Activated T-cell treated with anti-CD3 and anti-CD28 coated beads, Interleukin-2, amount 50 U/mL, for 24 hours (primary cell): ENCODE results near the gene CIB4.
"Not testable (repeated sequence)": the region's sequence is repeated elsewhere in the genome, so short reads cannot be mapped to it uniquely, and the experiment has no call there.

Experiments
- DNase-seq: peaks from one replicate; pipeline ENCODE4 v3.0.0-alpha.2; 2020
- H3K27ac Mint-ChIP-seq: 2 replicates; pipeline ENCODE4 v1.8.0; 2020; ENCODE audit warnings: mild to moderate bottlenecking, mixed read lengths
- H3K27me3 Mint-ChIP-seq: 2 replicates; pipeline ENCODE4 v1.8.0; 2020; ENCODE audit warnings: mixed read lengths
- H3K36me3 Mint-ChIP-seq: 2 replicates; pipeline ENCODE4 v1.8.0; 2020; ENCODE audit warnings: low read depth, mixed read lengths
- H3K4me1 Mint-ChIP-seq: 2 replicates; pipeline ENCODE4 v1.8.0; 2020; ENCODE audit warnings: low read depth, mixed read lengths
- H3K4me3 Mint-ChIP-seq: 2 replicates; pipeline ENCODE4 v1.8.0; 2020; ENCODE audit warnings: mild to moderate bottlenecking, moderate library complexity, mixed read lengths
- H3K9me3 Mint-ChIP-seq: 2 replicates; pipeline ENCODE4 v1.8.0; 2020; ENCODE audit warnings: mixed read lengths

Gene CIB4

DNA sequence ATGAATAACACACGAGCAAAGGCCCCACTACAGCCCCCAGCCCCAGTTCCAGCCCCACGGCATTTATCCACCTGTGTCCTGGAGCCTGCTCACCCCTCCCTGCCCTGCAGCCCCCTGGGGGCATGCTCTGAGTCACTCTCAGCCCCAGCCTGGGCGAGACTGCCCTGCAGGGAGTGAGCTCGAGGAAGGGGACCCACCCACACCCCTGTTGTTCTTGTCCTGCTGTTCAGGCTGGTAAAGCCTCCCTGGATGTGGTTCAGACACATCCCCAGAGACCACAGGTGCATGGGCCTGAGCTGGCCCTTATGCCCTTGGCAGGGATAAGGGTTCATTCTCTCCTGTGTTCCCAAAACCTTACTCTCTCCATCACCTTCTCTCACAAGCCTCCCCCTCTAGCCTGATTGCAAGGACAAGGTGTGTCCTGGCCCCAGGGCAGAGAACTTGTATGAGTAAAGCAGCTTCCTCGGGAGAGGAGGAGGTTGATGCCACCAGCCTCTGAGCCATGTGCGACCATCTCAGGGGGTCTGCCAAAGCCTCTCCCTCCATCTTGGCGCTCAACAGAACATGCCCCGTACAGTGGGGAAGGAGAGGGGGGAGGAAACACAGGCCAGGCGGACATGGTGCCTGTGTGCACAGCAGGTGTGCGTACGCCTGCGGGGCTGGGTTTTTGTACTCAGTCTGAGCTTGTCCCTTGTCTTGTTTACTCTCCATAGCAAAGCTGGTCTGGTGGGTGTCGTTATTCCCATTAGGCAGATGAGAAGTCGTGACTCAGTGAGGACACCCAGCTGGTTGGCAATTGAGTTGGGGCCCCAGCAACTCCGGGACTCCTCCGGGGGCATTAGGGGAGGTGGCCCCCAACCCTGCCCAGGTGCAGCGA lies 64.4 kb downstream of the CIB4 start:
- no peak overlapping the region for H3K27ac Mint-ChIP-seq
- no peak overlapping the region for H3K4me3 Mint-ChIP-seq
- DNase-seq = no peak
- peaks cover 2% of the 10 kb centered on the region for H3K4me1 Mint-ChIP-seq
- H3K9me3 Mint-ChIP-seq = no peaks in the 10 kb centered on the region
- peaks cover 23% of the 10 kb centered on the region for H3K27me3 Mint-ChIP-seq
- H3K36me3 Mint-ChIP-seq = no peaks in the 10 kb centered on the region

DNA sequence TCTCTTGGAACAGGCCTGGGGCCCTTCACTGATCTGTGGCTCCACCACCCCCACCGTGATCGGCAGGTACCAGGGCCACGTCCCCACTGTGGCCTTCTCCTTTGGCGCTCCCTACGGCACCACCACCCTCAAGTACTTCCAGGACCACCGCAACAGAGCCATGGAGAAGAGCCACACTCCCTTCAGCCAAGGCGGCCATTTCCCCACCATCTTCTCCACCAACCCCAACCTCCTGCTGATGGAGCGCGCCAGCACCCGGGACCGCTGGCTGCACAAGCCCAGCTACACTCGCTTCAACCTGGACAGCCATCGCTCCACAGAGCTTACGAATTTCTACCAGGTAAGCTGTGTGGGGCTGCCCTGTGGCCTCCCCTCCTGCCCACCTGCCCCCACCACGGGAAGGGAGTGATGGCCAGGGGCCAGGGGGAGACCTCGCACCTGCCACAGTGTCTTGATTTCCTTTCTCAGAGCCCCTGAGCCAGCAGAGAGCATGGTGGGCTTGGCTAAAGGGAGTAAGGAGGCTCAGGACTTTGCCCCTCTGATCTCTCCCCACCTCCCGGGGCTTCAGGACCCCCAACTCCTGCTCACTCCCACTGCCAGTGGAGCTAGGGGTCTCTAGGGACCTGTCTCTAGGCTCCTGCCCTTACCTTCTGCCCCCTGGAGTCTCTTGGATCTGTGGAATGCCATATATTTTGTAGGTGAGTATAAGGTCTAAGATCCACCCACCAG lies 65.2 kb downstream of the CIB4 start:
- DNase-seq = no peak
- H3K4me1 Mint-ChIP-seq = peaks cover 2% of the 10 kb centered on the region
- H3K27me3 Mint-ChIP-seq = peaks cover 23% of the 10 kb centered on the region
- no peaks in the 10 kb centered on the region for H3K9me3 Mint-ChIP-seq
- no peak overlapping the region for H3K27ac Mint-ChIP-seq
- no peak overlapping the region for H3K4me3 Mint-ChIP-seq
- no peaks in the 10 kb centered on the region for H3K36me3 Mint-ChIP-seq

DNA sequence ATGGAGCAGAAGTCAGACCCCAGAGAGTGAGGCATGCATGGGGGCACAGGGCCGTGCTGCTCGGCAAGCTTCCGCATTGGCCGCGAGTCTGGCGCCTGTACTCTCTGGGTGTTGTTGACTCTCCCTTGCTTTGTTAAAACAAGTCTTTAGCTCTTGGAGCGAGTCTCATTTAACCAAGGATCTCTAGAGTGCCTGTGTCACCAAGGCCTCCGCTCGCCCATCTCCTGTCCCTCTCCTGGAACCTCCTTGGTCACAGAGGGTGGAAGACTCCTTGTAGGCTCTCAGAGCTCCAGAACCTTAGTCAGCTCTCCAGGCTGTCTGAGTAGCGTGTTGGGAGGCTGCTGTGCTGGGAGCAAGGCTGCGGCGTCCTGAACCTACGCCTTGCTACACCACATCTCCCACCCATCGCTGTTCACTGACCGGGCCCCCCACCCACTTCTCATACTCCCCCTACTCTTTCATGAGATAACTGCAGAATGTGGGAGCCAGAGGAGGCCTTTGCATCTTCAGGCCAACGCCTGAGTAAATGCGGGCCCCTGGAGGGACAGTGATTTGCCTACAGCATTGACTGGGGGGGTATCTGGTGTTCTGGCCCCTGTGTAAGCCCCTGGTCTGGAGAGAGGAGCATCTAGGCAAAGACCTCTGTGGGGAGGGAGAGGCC lies 66.1 kb downstream of the CIB4 start:
- no peak overlapping the region for H3K4me3 Mint-ChIP-seq
- peaks cover 2% of the 10 kb centered on the region for H3K4me1 Mint-ChIP-seq
- no peaks in the 10 kb centered on the region for H3K9me3 Mint-ChIP-seq
- H3K27ac Mint-ChIP-seq = no peak overlapping the region
- no peak for DNase-seq
- peaks cover 29% of the 10 kb centered on the region for H3K27me3 Mint-ChIP-seq
- H3K36me3 Mint-ChIP-seq = no peaks in the 10 kb centered on the region

GRCh38 chr2:26574066-26574899 lies 66.9 kb downstream of the CIB4 start:
- Mint-ChIP-seq H3K9me3 (no peaks in the 10 kb centered on the region), H3K4me3 (no peak overlapping the region), H3K4me1 (peaks cover 2% of the 10 kb centered on the region), H3K27ac (no peak overlapping the region), H3K27me3 (peaks cover 28% of the 10 kb centered on the region), H3K36me3 (no peaks in the 10 kb centered on the region)
- no peak for DNase-seq

DNA sequence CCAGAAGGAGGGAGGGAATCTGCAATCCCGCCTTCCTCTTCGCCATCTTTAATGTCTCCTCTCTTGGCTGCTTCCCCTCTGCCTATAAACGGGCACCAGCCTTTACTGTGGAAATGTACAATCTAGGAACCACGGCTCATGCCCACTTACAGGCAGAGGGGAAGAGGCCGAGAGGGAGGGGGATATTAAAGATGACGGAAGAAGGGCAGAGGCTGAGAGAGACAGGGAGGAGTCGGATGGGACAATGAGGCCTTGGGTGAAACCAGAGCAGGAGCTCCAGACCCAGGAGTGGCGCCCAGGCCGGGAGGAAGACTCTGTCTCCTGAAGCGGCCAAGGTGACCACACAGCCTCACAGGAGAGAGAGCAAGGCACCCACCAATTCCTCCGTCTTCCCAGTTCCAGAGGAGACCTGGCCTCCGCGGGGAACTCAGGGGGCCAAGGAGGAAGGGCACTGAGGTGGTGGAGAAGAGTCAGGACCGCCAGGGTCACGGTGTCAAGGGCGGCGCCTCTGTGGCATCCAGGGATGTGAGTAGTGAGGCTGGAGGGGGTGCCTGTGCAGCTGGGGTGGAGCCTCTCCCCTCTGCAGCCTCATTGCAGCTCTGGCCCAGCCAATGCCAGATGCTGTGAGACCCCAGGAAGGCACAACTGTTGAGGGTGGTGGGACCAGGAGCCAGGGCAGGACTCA lies 67.8 kb downstream of the CIB4 start:
- Mint-ChIP-seq H3K27me3 (peaks cover 19% of the 10 kb centered on the region), H3K4me1 (peaks cover 2% of the 10 kb centered on the region), H3K9me3 (no peaks in the 10 kb centered on the region), H3K4me3 (no peak overlapping the region), H3K27ac (no peak overlapping the region), H3K36me3 (no peaks in the 10 kb centered on the region)
- DNase-seq = no peak

DNA sequence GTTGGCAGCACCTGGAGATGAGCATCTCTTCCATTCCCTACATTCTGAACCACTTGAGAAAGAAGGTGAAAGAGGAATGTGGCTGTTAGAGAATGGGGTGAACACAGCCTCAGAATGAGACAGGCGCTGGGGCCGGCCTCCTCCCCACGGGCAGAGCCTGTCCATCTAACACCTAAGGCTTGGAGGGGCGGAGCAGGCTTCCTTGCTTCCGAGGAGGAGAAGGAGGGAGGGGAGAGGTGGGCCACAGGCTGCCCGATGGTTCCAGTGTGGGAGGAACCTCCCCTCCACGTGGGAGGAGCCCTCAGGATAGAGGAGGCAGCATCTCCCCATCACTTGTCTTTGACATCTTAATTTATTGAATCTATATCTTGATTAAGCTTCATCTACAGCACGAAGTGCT lies 68.6 kb downstream of the CIB4 start:
- H3K36me3 Mint-ChIP-seq = no peaks in the 10 kb centered on the region
- H3K27ac Mint-ChIP-seq = no peak overlapping the region
- H3K4me3 Mint-ChIP-seq = no peak overlapping the region
- H3K27me3 Mint-ChIP-seq = peaks cover 12% of the 10 kb centered on the region
- peaks cover under 1% of the 10 kb centered on the region for H3K4me1 Mint-ChIP-seq
- DNase-seq = no peak
- no peaks in the 10 kb centered on the region for H3K9me3 Mint-ChIP-seq

- no peaks in the 10 kb centered on the region for H3K4me1 Mint-ChIP-seq
- no peak overlapping the region for H3K27ac Mint-ChIP-seq
- peaks cover 8% of the 10 kb centered on the region for H3K27me3 Mint-ChIP-seq
- no peaks in the 10 kb centered on the region for H3K9me3 Mint-ChIP-seq
- H3K4me3 Mint-ChIP-seq = no peak overlapping the region
- no peak for DNase-seq
- no peaks in the 10 kb centered on the region for H3K36me3 Mint-ChIP-seq
These were observed 69.8 kb downstream of the CIB4 start for GRCh38 chr2:26571316-26571715.

DNA sequence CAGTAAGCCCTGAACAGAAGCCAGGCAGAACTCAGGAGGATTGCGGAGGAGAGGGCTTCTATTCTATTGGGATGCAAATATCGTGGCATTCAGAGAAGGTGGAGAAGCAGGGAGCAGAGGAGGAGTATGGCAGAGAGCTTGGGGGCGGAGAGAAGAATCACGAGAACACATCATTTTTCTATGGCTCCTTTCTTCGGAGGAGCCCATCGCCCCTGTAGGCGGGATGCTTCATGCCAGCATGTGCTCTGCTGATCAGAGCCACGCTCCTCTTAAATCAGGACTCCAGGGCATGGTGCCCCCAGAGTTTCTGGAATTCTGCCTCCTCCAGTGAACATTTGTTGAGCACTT lies 71.1 kb downstream of the CIB4 start:
- Mint-ChIP-seq H3K4me3 (no peak overlapping the region), H3K36me3 (no peaks in the 10 kb centered on the region), H3K27me3 (peaks cover 19% of the 10 kb centered on the region), H3K9me3 (no peaks in the 10 kb centered on the region), H3K4me1 (no peaks in the 10 kb centered on the region), H3K27ac (no peak overlapping the region)
- DNase-seq = no peak

- no peak overlapping the region for H3K4me3 Mint-ChIP-seq
- H3K9me3 Mint-ChIP-seq = no peaks in the 10 kb centered on the region
- no peak overlapping the region for H3K27ac Mint-ChIP-seq
- DNase-seq = peak; percentile 12
- no peaks in the 10 kb centered on the region for H3K4me1 Mint-ChIP-seq
- H3K27me3 Mint-ChIP-seq = peaks cover 24% of the 10 kb centered on the region
- H3K36me3 Mint-ChIP-seq = no peaks in the 10 kb centered on the region
These were observed 71.7 kb downstream of the CIB4 start for GRCh38 chr2:26569216-26570082.

DNA sequence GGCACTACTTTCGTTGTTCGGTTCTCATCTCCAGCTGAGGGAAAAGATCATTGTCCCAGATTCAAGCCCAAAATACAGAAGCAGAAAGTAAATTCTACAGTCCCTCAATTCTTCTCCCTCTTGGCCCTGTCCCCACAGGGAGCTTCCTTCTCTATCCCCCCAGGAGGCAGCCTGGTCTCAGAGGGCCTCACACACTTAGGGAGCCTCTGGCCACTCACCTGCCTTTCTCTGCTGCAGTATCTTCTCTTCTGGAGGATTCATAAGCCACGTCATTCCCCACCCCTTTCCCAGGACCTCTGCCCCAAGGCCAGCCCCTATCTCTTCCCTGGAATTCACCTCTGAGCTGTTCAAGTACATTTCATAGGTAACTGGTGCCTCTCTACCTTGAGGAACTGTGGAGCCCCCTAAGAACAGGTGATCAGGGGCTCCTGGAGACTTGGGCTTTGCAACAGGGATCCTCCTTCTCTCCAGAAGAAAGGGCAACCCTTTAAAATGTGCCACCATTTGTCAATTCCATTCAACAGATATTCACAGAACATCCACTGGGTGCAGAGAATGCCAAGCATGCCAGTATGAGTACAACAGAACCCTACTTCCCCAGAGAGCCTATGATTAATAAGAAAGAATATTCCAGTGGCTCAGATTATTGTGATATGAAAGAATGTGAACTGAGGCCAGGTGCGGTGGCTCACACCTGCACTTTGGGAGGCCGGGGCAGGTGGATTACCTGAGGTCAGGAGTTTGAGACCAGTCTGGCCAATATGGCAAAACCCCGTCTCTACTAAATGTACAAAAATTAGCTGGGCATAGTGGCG lies 72.9 kb downstream of the CIB4 start:
- no peak overlapping the region for H3K27ac Mint-ChIP-seq
- peak; percentile 5 for DNase-seq
- no peaks in the 10 kb centered on the region for H3K9me3 Mint-ChIP-seq
- peaks cover under 1% of the 10 kb centered on the region for H3K4me1 Mint-ChIP-seq
- H3K27me3 Mint-ChIP-seq = peaks cover 35% of the 10 kb centered on the region
- H3K4me3 Mint-ChIP-seq = no peak overlapping the region
- no peaks in the 10 kb centered on the region for H3K36me3 Mint-ChIP-seq

- Mint-ChIP-seq H3K27ac (no peak overlapping the region), H3K4me1 (peaks cover 7% of the 10 kb centered on the region), H3K4me3 (no peak overlapping the region), H3K36me3 (no peaks in the 10 kb centered on the region), H3K27me3 (peaks cover 40% of the 10 kb centered on the region), H3K9me3 (no peaks in the 10 kb centered on the region)
- no peak for DNase-seq
These were observed 73.6 kb downstream of the CIB4 start for GRCh38 chr2:26567534-26567933.

DNA sequence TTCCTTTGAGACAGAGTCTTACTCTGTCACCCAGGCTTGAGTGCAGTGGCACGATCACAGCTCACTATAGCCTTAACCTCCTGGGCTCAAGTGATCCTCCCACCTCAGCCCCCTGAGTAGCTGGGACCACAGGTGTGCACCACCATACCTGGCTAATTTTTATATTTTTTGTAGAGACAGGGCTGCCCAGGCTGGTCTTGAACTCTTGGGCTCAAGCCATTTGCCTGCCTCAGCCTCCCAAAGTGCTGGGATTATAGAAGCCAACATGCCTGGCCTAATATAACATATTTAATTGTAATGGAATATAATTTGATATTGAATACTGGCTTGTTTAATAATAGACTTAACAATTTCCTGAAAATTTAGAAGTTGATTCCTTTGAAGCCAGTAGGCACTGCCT lies 74.4 kb downstream of the CIB4 start:
- DNase-seq, H3K4me3 Mint-ChIP-seq, H3K36me3 Mint-ChIP-seq, H3K27ac Mint-ChIP-seq, H3K9me3 Mint-ChIP-seq: not testable (repeated sequence)
- Mint-ChIP-seq H3K4me1 (peaks cover 11% of the 10 kb centered on the region), H3K27me3 (peaks cover 46% of the 10 kb centered on the region)

GRCh38 chr2:26566081-26566375 lies 75.1 kb downstream of the CIB4 start:
- H3K4me1 Mint-ChIP-seq = peaks cover 14% of the 10 kb centered on the region
- H3K4me3 Mint-ChIP-seq = no peak overlapping the region
- H3K36me3 Mint-ChIP-seq = no peaks in the 10 kb centered on the region
- DNase-seq = peak; percentile 18
- no peak overlapping the region for H3K27ac Mint-ChIP-seq
- no peaks in the 10 kb centered on the region for H3K9me3 Mint-ChIP-seq
- peaks cover 53% of the 10 kb centered on the region for H3K27me3 Mint-ChIP-seq
